Neural cell (in vitro differentiated cells): Measurements from ENCODE around the gene PTGIS.

Source experiments
- EZH2 ChIP-seq: fragments of 200-600, 300-800 bp; shearing (Covaris generic), sonication (generic); IDR thresholded peaks from 2 replicates; pipeline ENCODE4 v1.6.1; 2014; ENCODE audit warnings: antibody characterized with exemption, low read length, borderline replicate concordance, mild to moderate bottlenecking; ENCODE audit not compliant: insufficient read depth, poor library complexity, severe bottlenecking
- RAD21 ChIP-seq: fragments of 450-650 bp; conservative IDR thresholded peaks from 2 replicates; pipeline ENCODE4 v1.6.1; 2014; ENCODE audit warnings: antibody characterized with exemption, mild to moderate bottlenecking, moderate library complexity
- TF ChIP-seq, protein P1 (sequence below): fragments of 450-650 bp; IDR thresholded peaks from 2 replicates; pipeline ENCODE4 v1.5.1; 2014; ENCODE audit warnings: antibody characterized with exemption, mild to moderate bottlenecking, moderate library complexity; ENCODE audit not compliant: poor library complexity, severe bottlenecking

DNA sequence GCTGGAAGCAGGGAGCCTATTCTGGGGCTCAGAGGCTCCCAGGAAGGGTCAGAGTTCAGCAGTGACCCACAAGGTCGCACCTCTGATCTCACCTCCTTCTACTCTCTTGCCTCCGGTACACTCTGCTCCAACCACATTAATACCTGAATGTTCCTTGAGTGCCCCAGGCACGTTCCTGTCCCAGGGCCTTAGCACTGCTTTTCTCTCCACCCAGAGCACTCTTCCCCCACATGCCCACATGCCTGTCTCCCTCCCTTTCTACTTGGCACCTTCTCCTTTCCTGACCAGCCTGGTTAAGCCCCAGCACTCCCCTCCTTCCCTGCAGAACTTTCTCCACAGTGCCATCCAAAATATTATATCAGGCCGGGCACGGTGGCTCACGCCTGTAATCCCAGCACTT is 98.9 kb downstream of the PTGIS start:
- TF ChIP-seq EZH2 (no peak), RAD21 (no peak)
- TF ChIP-seq, protein P1, sequence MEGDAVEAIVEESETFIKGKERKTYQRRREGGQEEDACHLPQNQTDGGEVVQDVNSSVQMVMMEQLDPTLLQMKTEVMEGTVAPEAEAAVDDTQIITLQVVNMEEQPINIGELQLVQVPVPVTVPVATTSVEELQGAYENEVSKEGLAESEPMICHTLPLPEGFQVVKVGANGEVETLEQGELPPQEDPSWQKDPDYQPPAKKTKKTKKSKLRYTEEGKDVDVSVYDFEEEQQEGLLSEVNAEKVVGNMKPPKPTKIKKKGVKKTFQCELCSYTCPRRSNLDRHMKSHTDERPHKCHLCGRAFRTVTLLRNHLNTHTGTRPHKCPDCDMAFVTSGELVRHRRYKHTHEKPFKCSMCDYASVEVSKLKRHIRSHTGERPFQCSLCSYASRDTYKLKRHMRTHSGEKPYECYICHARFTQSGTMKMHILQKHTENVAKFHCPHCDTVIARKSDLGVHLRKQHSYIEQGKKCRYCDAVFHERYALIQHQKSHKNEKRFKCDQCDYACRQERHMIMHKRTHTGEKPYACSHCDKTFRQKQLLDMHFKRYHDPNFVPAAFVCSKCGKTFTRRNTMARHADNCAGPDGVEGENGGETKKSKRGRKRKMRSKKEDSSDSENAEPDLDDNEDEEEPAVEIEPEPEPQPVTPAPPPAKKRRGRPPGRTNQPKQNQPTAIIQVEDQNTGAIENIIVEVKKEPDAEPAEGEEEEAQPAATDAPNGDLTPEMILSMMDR: no peak
